ENCODE data around the gene DGLUCY. TPM values are rescaled to one million over a fixed set of nuclear protein-coding genes. Genes with fewer than 3 reads are reported as not detected.

The DGLUCY gene
- total and polyA plus RNA-seq, 2 experiments from 2014 or later: 82.7 to 90.0 TPM

DNA sequence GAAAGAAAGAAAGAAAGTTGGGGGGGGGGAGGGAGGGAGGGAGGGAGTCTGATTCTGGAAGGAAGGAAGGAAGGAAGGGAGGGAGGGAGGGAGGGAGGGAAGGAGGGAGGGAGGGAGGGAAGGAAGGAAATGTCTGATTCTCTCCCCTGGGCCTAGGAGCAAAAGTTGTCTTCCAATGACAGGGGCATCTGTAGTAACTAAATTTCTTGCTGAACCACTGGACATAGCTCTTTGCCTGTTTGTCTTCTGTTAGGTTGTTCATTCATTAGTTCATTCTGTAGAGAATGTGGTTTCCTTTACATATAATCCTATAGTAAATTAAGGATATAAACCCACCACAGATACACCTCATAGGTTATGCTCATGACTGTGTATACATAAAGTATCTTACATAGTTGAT lies 70.7 kb downstream of the DGLUCY start:
- TF ChIP-seq, protein P1, sequence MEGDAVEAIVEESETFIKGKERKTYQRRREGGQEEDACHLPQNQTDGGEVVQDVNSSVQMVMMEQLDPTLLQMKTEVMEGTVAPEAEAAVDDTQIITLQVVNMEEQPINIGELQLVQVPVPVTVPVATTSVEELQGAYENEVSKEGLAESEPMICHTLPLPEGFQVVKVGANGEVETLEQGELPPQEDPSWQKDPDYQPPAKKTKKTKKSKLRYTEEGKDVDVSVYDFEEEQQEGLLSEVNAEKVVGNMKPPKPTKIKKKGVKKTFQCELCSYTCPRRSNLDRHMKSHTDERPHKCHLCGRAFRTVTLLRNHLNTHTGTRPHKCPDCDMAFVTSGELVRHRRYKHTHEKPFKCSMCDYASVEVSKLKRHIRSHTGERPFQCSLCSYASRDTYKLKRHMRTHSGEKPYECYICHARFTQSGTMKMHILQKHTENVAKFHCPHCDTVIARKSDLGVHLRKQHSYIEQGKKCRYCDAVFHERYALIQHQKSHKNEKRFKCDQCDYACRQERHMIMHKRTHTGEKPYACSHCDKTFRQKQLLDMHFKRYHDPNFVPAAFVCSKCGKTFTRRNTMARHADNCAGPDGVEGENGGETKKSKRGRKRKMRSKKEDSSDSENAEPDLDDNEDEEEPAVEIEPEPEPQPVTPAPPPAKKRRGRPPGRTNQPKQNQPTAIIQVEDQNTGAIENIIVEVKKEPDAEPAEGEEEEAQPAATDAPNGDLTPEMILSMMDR (IDR thresholded peaks at IDR 0.05; ENCODE audit: low read depth, low read length): no peak
- no peak for DNase-seq (ENCODE audit: low read depth in 1 of 2, low spot score in 1 of 2)
- H3K4me1 ChIP-seq (ENCODE audit: low read depth): no peaks in the 10 kb centered on the region
- H3K4me3 ChIP-seq: no peak overlapping the region
- H3K9me3 ChIP-seq (ENCODE audit: low read depth): no peaks in the 10 kb centered on the region
- H3K36me3 ChIP-seq: peaks cover 15% of the 10 kb centered on the region
- no peak overlapping the region for H3K27ac ChIP-seq
- H3K27me3 ChIP-seq: no peaks in the 10 kb centered on the region

DNA sequence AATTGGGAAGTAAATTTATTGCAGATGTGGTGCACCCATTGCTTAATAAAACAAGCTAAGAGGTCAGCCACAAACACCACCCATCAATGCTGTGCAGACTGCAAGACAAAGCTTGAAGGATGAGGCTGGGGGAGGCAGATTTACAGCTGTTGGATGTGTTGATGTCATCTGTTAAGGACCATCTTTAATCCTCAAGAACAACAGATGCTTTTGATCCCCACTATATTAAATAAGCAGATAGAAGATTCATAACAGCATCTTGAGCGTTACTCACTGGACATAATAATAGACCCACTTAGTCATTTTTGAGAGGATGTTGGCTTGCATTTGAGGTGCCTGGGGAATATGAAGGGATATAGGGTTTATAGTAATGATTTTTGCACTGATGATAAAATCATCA lies 71.8 kb downstream of the DGLUCY start:
- TF ChIP-seq, protein P1 (IDR thresholded peaks at IDR 0.05; ENCODE audit: low read depth, low read length): no peak
- H3K36me3 ChIP-seq: peaks cover 15% of the 10 kb centered on the region
- H3K4me1 ChIP-seq (ENCODE audit: low read depth): no peaks in the 10 kb centered on the region
- no peak overlapping the region for H3K27ac ChIP-seq
- no peaks in the 10 kb centered on the region for H3K27me3 ChIP-seq
- no peak for DNase-seq (ENCODE audit: low read depth in 1 of 2, low spot score in 1 of 2)
- no peak overlapping the region for H3K4me3 ChIP-seq
- H3K9me3 ChIP-seq (ENCODE audit: low read depth): no peaks in the 10 kb centered on the region

DNA sequence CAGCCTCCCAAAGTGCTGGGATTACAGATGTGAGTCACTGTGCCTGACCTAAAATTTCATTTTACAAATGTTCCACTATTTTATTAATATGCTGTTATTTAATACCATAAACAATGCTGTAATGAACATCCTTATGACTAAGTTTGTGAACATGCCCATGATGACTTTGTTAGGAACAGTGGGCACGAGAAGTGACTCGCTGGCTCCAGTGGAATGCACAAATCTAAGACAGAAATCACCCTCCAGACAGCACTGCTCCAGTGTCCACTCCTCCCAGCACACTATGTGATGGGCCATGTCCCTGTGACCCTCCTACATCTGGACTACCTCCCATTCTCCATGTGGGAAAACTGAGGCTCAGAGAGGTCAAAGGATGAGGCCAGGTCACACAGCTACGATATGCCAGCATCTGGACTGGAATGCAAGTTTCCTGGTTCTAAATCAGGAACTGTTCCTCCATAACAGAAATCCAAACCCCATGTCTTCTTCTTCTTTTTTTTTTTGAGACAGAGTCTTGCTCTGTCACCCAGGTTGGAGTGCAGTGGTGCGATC lies 72.7 kb downstream of the DGLUCY start:
- no peaks in the 10 kb centered on the region for H3K27me3 ChIP-seq
- TF ChIP-seq, protein P1 (IDR thresholded peaks at IDR 0.05; ENCODE audit: low read depth, low read length): no peak
- H3K4me3 ChIP-seq: no peak overlapping the region
- no peaks in the 10 kb centered on the region for H3K4me1 ChIP-seq (ENCODE audit: low read depth)
- peaks cover 9% of the 10 kb centered on the region for H3K36me3 ChIP-seq
- H3K27ac ChIP-seq: no peak overlapping the region
- no peak for DNase-seq (ENCODE audit: low read depth in 1 of 2, low spot score in 1 of 2)
- no peaks in the 10 kb centered on the region for H3K9me3 ChIP-seq (ENCODE audit: low read depth)

DNA sequence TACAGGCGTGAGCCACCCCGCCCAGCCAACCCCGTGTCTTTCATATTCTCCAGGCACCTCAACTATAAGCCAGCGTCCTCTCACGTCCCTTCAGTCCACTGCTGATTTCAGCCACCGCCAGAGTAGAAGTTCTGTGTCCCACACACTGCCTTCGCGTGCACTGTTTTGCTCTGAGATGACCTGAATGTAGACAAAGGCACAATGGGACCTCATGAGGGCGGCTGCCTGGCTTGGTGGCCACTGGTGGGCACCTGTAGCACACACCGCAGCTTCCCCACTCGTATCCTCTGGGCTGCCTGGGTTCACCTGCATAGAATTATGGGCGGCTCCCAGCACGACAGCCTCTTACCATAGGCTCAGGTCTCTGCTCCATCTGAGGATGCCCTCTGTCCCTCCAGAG lies 73.4 kb downstream of the DGLUCY start:
- TF ChIP-seq, protein P1 (IDR thresholded peaks at IDR 0.05; ENCODE audit: low read depth, low read length): no peak
- no peak overlapping the region for H3K27ac ChIP-seq
- no peaks in the 10 kb centered on the region for H3K9me3 ChIP-seq (ENCODE audit: low read depth)
- peaks cover 6% of the 10 kb centered on the region for H3K36me3 ChIP-seq
- no peaks in the 10 kb centered on the region for H3K27me3 ChIP-seq
- no peak for DNase-seq (ENCODE audit: low read depth in 1 of 2, low spot score in 1 of 2)
- no peaks in the 10 kb centered on the region for H3K4me1 ChIP-seq (ENCODE audit: low read depth)
- H3K4me3 ChIP-seq: no peak overlapping the region

DNA sequence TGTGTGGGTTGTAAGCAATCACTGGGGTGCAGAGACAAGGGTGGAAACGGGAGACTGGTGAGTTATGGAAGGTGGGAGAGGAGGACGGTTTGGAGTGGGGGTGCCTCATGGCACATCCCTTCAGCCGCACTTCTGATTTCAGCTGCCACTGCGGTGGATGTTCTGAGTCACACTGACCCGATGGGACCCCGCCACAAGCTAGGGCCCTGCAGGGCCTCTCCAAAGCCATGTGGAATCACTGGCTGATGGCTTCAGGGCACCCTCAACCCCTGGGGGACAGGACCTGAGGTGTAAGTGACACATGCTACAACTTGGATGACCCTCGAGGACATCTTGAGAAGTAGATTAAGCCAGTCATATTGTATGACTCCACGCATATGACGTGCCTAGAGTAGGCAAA lies 77.0 kb downstream of the DGLUCY start:
- TF ChIP-seq, protein P1 (IDR thresholded peaks at IDR 0.05; ENCODE audit: low read depth, low read length): no peak
- no peak overlapping the region for H3K4me3 ChIP-seq
- H3K27ac ChIP-seq: no peak overlapping the region
- H3K4me1 ChIP-seq (ENCODE audit: low read depth): no peaks in the 10 kb centered on the region
- no peak for DNase-seq (ENCODE audit: low read depth in 1 of 2, low spot score in 1 of 2)
- no peaks in the 10 kb centered on the region for H3K27me3 ChIP-seq
- H3K36me3 ChIP-seq: peaks cover 3% of the 10 kb centered on the region
- H3K9me3 ChIP-seq (ENCODE audit: low read depth): no peaks in the 10 kb centered on the region
